Trophoblast cell (in vitro differentiated cells and primary cell): ENCODE measurements around the gene XKRX.

Experiments
- DNase-seq, 2 donors: peaks; one replicate each; pipeline ENCODE4 v3.0.0-alpha.2; 2016
- H2AFZ ChIP-seq: 2 replicates; pipeline ENCODE4 v1.6.1; 2013; ENCODE audit warnings: low read length, moderate library complexity, mild to moderate bottlenecking; ENCODE audit not compliant: insufficient read depth, poor library complexity
- H2AK5ac ChIP-seq: 2 replicates; pipeline ENCODE4 v1.6.1; 2013; ENCODE audit warnings: mild to moderate bottlenecking, low read length
- H2BK120ac ChIP-seq: 2 replicates; pipeline ENCODE4 v1.6.1; 2013; ENCODE audit warnings: low read length, mild to moderate bottlenecking, moderate library complexity; ENCODE audit not compliant: insufficient read depth, poor library complexity
- H2BK12ac ChIP-seq: 2 replicates; pipeline ENCODE4 v1.6.1; 2013; ENCODE audit warnings: mild to moderate bottlenecking, low read length, moderate library complexity
- H2BK5ac ChIP-seq: 2 replicates; pipeline ENCODE4 v1.6.1; 2013; ENCODE audit warnings: low read length, low read depth, moderate library complexity, mild to moderate bottlenecking; ENCODE audit not compliant: poor library complexity
- H3K14ac ChIP-seq: 2 replicates; pipeline ENCODE4 v1.6.1; 2013; ENCODE audit warnings: mild to moderate bottlenecking, low read length
- H3K18ac ChIP-seq: 2 replicates; pipeline ENCODE4 v1.6.1; 2013; ENCODE audit warnings: mild to moderate bottlenecking, low read length
- H3K23ac ChIP-seq: 2 replicates; pipeline ENCODE4 v1.6.1; 2013; ENCODE audit warnings: low read length
- H3K27ac ChIP-seq: 2 replicates; pipeline ENCODE4 v1.5.1; 2013; ENCODE audit warnings: low read depth, mild to moderate bottlenecking, inconsistent platforms, low read length, moderate library complexity
- H3K27me3 ChIP-seq: 2 replicates; pipeline ENCODE4 v1.6.1; 2013; ENCODE audit warnings: inconsistent platforms, mild to moderate bottlenecking, low read length, moderate library complexity; ENCODE audit not compliant: insufficient read depth
- H3K36me3 ChIP-seq, 2 experiments: 1 replicate in 1 of 2; 2 replicates in 1 of 2; pipeline ENCODE4 v1.6.1; 2013; ENCODE audit warnings: low read length in 2 of 2, mild to moderate bottlenecking in 2 of 2, moderate library complexity in 1 of 2; ENCODE audit not compliant: insufficient read depth in 2 of 2, control insufficient read depth in 1 of 2
- H3K4ac ChIP-seq: 2 replicates; pipeline ENCODE4 v1.6.1; 2013; ENCODE audit warnings: low read depth, mild to moderate bottlenecking, low read length, moderate library complexity
- H3K4me1 ChIP-seq, 2 experiments: 1 replicate in 1 of 2; 2 replicates in 1 of 2; pipeline ENCODE4 v1.6.1; 2013; ENCODE audit warnings: low read length in 2 of 2, mild to moderate bottlenecking in 2 of 2, moderate library complexity in 1 of 2; ENCODE audit not compliant: insufficient read depth in 2 of 2, control insufficient read depth in 1 of 2
- H3K4me2 ChIP-seq: 2 replicates; pipeline ENCODE4 v1.6.1; 2013; ENCODE audit warnings: inconsistent platforms, mild to moderate bottlenecking, low read length, moderate library complexity
- H3K4me3 ChIP-seq: 2 replicates; pipeline ENCODE4 v1.5.1; 2013; ENCODE audit warnings: mild to moderate bottlenecking, low read depth, low read length, inconsistent platforms
- H3K79me1 ChIP-seq: one replicate; pipeline ENCODE4 v1.6.1; 2013; ENCODE audit warnings: low read length
- H3K79me2 ChIP-seq: 2 replicates; pipeline ENCODE4 v1.6.1; 2013; ENCODE audit warnings: low read length, mild to moderate bottlenecking; ENCODE audit not compliant: control insufficient read depth, insufficient read depth, poor library complexity
- H3K9ac ChIP-seq: 2 replicates; pipeline ENCODE4 v1.6.1; 2013; ENCODE audit warnings: mild to moderate bottlenecking, low read length
- H3K9me3 ChIP-seq: 2 replicates; pipeline ENCODE4 v1.6.1; 2013; ENCODE audit warnings: low read depth, mild to moderate bottlenecking, control low read depth, inconsistent platforms, low read length; ENCODE audit not compliant: insufficient read depth
- H4K12ac ChIP-seq: 2 replicates; pipeline ENCODE4 v1.6.1; 2013; ENCODE audit warnings: low read depth, mild to moderate bottlenecking, low read length, moderate library complexity
- H4K8ac ChIP-seq: 2 replicates; pipeline ENCODE4 v1.6.1; 2013; ENCODE audit warnings: low read depth, mild to moderate bottlenecking, low read length, moderate library complexity
- H4K91ac ChIP-seq: one replicate; pipeline ENCODE4 v1.6.1; 2013; ENCODE audit warnings: low read depth, mild to moderate bottlenecking, low read length, moderate library complexity
- WGBS: extraction: QIAGEN DNeasy Blood & Tissue Kit; methylation state at CpG from one replicate; pipeline ENCODE4 v1.1.7; 2013; ENCODE audit warnings: missing lambda C conversion rate; ENCODE audit not compliant: insufficient read length, insufficient coverage; ENCODE audit errors: extremely low coverage; 5-methylcytosine and 5-hydroxymethylcytosine counted together

The XKRX gene

GRCh38 chrX:100924375-100924774, 4.3 kb downstream of the XKRX start:
- Histone ChIP-seq H3K79me2 (no peaks in the 10 kb centered on the region), H3K27me3 (no peaks in the 10 kb centered on the region), H3K23ac (no peak overlapping the region), H3K9ac (no peak overlapping the region), H3K9me3 (no peaks in the 10 kb centered on the region), H2AFZ (no peak overlapping the region), H3K18ac (no peak overlapping the region), H3K14ac (no peak overlapping the region), H2BK5ac (no peak overlapping the region), H2BK12ac (no peak overlapping the region), H3K4me2 (no peak overlapping the region), H3K4me1 (no peaks in the 10 kb centered on the region), H3K79me1 (no peaks in the 10 kb centered on the region), H3K4ac (no peak overlapping the region), H2AK5ac (no peak overlapping the region), H4K12ac (no peak overlapping the region), H3K4me3 (no peak overlapping the region), H3K27ac (no peak overlapping the region), H4K91ac (no peak overlapping the region), H3K36me3 (no peaks in the 10 kb centered on the region), H4K8ac (no peak overlapping the region), H2BK120ac (no peak overlapping the region)
- peak in 1 of 2 donors; percentile 38 for DNase-seq
- WGBS: no CpG with 5 or more reads among the region's 3 CpGs

GRCh38 chrX:100915562-100915961, 13.2 kb downstream of the XKRX start:
- DNase-seq: no peak
- no peak overlapping the region for H3K27ac ChIP-seq
- no peak overlapping the region for H2BK5ac ChIP-seq
- no peak overlapping the region for H3K18ac ChIP-seq
- H4K8ac ChIP-seq: no peak overlapping the region
- H3K4me3 ChIP-seq: no peak overlapping the region
- H4K12ac ChIP-seq: no peak overlapping the region
- no peak overlapping the region for H4K91ac ChIP-seq
- H3K79me2 ChIP-seq: no peaks in the 10 kb centered on the region
- H3K23ac ChIP-seq: no peak overlapping the region
- no peaks in the 10 kb centered on the region for H3K27me3 ChIP-seq
- H2BK120ac ChIP-seq: no peak overlapping the region
- no peaks in the 10 kb centered on the region for H3K36me3 ChIP-seq
- H2BK12ac ChIP-seq: no peak overlapping the region
- no peak overlapping the region for H2AK5ac ChIP-seq
- no peaks in the 10 kb centered on the region for H3K9me3 ChIP-seq
- no CpG with 5 or more reads among the region's 2 CpGs for WGBS
- no peak overlapping the region for H2AFZ ChIP-seq
- no peak overlapping the region for H3K4me2 ChIP-seq
- no peak overlapping the region for H3K14ac ChIP-seq
- no peaks in the 10 kb centered on the region for H3K79me1 ChIP-seq
- H3K4ac ChIP-seq: no peak overlapping the region
- H3K4me1 ChIP-seq: peaks cover 0 to 2% of the 10 kb centered on the region in 2 experiments
- H3K9ac ChIP-seq: no peak overlapping the region

- no peaks in the 10 kb centered on the region for H3K79me1 ChIP-seq
- DNase-seq: no peak
- no peak overlapping the region for H2AFZ ChIP-seq
- H3K36me3 ChIP-seq: no peaks in the 10 kb centered on the region
- WGBS: no CpG with 5 or more reads among the region's 3 CpGs
- no peaks in the 10 kb centered on the region for H3K79me2 ChIP-seq
- H3K14ac ChIP-seq: no peak overlapping the region
- H3K23ac ChIP-seq: no peak overlapping the region
- H2AK5ac ChIP-seq: no peak overlapping the region
- no peaks in the 10 kb centered on the region for H3K9me3 ChIP-seq
- no peak overlapping the region for H3K9ac ChIP-seq
- H3K18ac ChIP-seq: no peak overlapping the region
- H3K4me1 ChIP-seq: peaks cover 0 to 2% of the 10 kb centered on the region in 2 experiments
- H2BK120ac ChIP-seq: no peak overlapping the region
- no peak overlapping the region for H3K4me3 ChIP-seq
- no peak overlapping the region for H2BK12ac ChIP-seq
- no peak overlapping the region for H2BK5ac ChIP-seq
- no peak overlapping the region for H4K8ac ChIP-seq
- no peak overlapping the region for H4K91ac ChIP-seq
- no peak overlapping the region for H3K4me2 ChIP-seq
- no peaks in the 10 kb centered on the region for H3K27me3 ChIP-seq
- no peak overlapping the region for H3K27ac ChIP-seq
- no peak overlapping the region for H3K4ac ChIP-seq
- no peak overlapping the region for H4K12ac ChIP-seq
Observed at GRCh38 chrX:100913111-100913510, 15.6 kb downstream of the XKRX start.

- Histone ChIP-seq H3K14ac (no peak overlapping the region), H3K9me3 (no peaks in the 10 kb centered on the region), H2BK120ac (no peak overlapping the region), H3K4ac (no peak overlapping the region), H3K4me2 (no peak overlapping the region), H3K23ac (no peak overlapping the region), H4K91ac (no peak overlapping the region), H2AK5ac (no peak overlapping the region), H3K36me3 (no peaks in the 10 kb centered on the region), H2BK5ac (no peak overlapping the region), H3K27me3 (no peaks in the 10 kb centered on the region), H2AFZ (no peak overlapping the region), H3K4me3 (no peak overlapping the region), H3K79me2 (no peaks in the 10 kb centered on the region), H4K8ac (no peak overlapping the region), H3K18ac (no peak overlapping the region), H3K79me1 (no peaks in the 10 kb centered on the region), H3K4me1 (peaks cover 0 to 2% of the 10 kb centered on the region in 2 experiments), H3K27ac (no peak overlapping the region), H4K12ac (no peak overlapping the region), H2BK12ac (no peak overlapping the region), H3K9ac (no peak overlapping the region)
- DNase-seq: peak in 1 of 2 donors; percentile 23
- WGBS: no CpG with 5 or more reads among the region's 1 CpG
Observed at GRCh38 chrX:100911731-100912130, 17.0 kb downstream of the XKRX start.
